ENCODE measurements around the gene PRR14L. TPM values are rescaled to one million over a fixed set of nuclear protein-coding genes. Genes with fewer than 3 reads are reported as not detected.
A peak's percentile ranks its signal among the peaks of the same experiment; 100 is the strongest.

Gene PRR14L
- total RNA-seq, 1 experiment from 2014 or later = 60.5 TPM

- H3K27me3 Mint-ChIP-seq (ENCODE audit: unreplicated experiment) = no peaks in the 10 kb centered on the region
- H3K4me1 Mint-ChIP-seq (ENCODE audit: low read depth, unreplicated experiment) = peaks cover 18% of the 10 kb centered on the region
- no TSS peak for BruUV-seq (replicated peaks)
- no peaks in the 10 kb centered on the region for H3K9me3 Mint-ChIP-seq (ENCODE audit: low read depth, unreplicated experiment)
- DNase-seq = no peak
- no peak overlapping the region for H3K4me3 Mint-ChIP-seq (ENCODE audit: low read depth, unreplicated experiment)
- intact Hi-C loops (cut with micrococcal nuclease; ENCODE audit: unreplicated experiment) = no loop called here
- no peak for TF ChIP-seq CTCF (IDR thresholded peaks at IDR 0.05; ENCODE audit: unreplicated experiment)
- CTCF ChIA-PET = no interaction called here
- peaks cover 37% of the 10 kb centered on the region for H3K36me3 Mint-ChIP-seq (ENCODE audit: insufficient read depth, unreplicated experiment)
- no peak overlapping the region for H3K27ac Mint-ChIP-seq (ENCODE audit: unreplicated experiment)
These were observed 7.3 kb upstream of the PRR14L start for GRCh38 chr22:31757265-31757664.

- intact Hi-C loops (cut with micrococcal nuclease; ENCODE audit: unreplicated experiment) = loop anchor here (5.0 kb wide), 2 partner anchors 93 to 192 kb away; partner anchors contain the start of gene PISD
- H3K4me1 Mint-ChIP-seq (ENCODE audit: low read depth, unreplicated experiment) = peaks cover 27% of the 10 kb centered on the region
- CTCF ChIA-PET = interaction anchor here (0.6 kb wide), 1 partner anchor 11 kb away, joined by 3 read pairs; no protein-coding TSS in a partner anchor
These were observed 4.9 kb upstream of the PRR14L start for GRCh38 chr22:31754813-31755212.

GRCh38 chr22:31753634-31754501 lies 3.9 kb upstream of the PRR14L start, which contains the start of gene DEPDC5:
TSS of gene DEPDC5 (plus strand) at chr22:31754019. CDS start at chr22:31754922, 903 bp downstream.
- H3K4me1 Mint-ChIP-seq (ENCODE audit: low read depth, unreplicated experiment) = peaks cover 29% of the 10 kb centered on the region
- peak; percentile 99 for DNase-seq
- H3K4me3 Mint-ChIP-seq (ENCODE audit: low read depth, unreplicated experiment) = peak within 1 kb of the TSS; percentile 84
- no TSS peak for BruUV-seq (replicated peaks)
- intact Hi-C loops (cut with micrococcal nuclease; ENCODE audit: unreplicated experiment) = loop anchor here (5.0 kb wide), 2 partner anchors 92 to 193 kb away; partner anchors contain the start of gene PISD
- no peak for TF ChIP-seq CTCF (IDR thresholded peaks at IDR 0.05; ENCODE audit: unreplicated experiment)
- H3K27me3 Mint-ChIP-seq (ENCODE audit: unreplicated experiment) = no peaks in the 10 kb centered on the region
- no peaks in the 10 kb centered on the region for H3K9me3 Mint-ChIP-seq (ENCODE audit: low read depth, unreplicated experiment)
- CTCF ChIA-PET = interaction anchor here (1.0 to 1.7 kb wide), 4 partner anchors 88 to 241 kb away, joined by 3 to 5 read pairs (median 3); no protein-coding TSS in a partner anchor
- peak within 1 kb of the TSS; percentile 92 for H3K27ac Mint-ChIP-seq (ENCODE audit: unreplicated experiment)
- H3K36me3 Mint-ChIP-seq (ENCODE audit: insufficient read depth, unreplicated experiment) = peaks cover 42% of the 10 kb centered on the region

More at GRCh38 chr22:31754813-31755212, 4.9 kb upstream of the PRR14L start:
- H3K27me3 Mint-ChIP-seq (ENCODE audit: unreplicated experiment) = no peaks in the 10 kb centered on the region
- no peaks in the 10 kb centered on the region for H3K9me3 Mint-ChIP-seq (ENCODE audit: low read depth, unreplicated experiment)
- DNase-seq = no peak
- peak overlapping the region; percentile 84 for H3K4me3 Mint-ChIP-seq (ENCODE audit: low read depth, unreplicated experiment)
- H3K27ac Mint-ChIP-seq (ENCODE audit: unreplicated experiment) = peak overlapping the region; percentile 92
- BruUV-seq (replicated peaks) = no TSS peak
- no peak for TF ChIP-seq CTCF (IDR thresholded peaks at IDR 0.05; ENCODE audit: unreplicated experiment)
- H3K36me3 Mint-ChIP-seq (ENCODE audit: insufficient read depth, unreplicated experiment) = peaks cover 37% of the 10 kb centered on the region

- Mint-ChIP-seq H3K4me1 (ENCODE audit: low read depth, unreplicated experiment) (peaks cover 36% of the 10 kb centered on the region), H3K9me3 (ENCODE audit: low read depth, unreplicated experiment) (no peaks in the 10 kb centered on the region), H3K27me3 (ENCODE audit: unreplicated experiment) (no peaks in the 10 kb centered on the region), H3K4me3 (ENCODE audit: low read depth, unreplicated experiment) (peak overlapping the region; percentile 84), H3K27ac (ENCODE audit: unreplicated experiment) (peak overlapping the region; percentile 92), H3K36me3 (ENCODE audit: insufficient read depth, unreplicated experiment) (peaks cover 44% of the 10 kb centered on the region)
- DNase-seq = peak; percentile 26
- CTCF ChIA-PET = interaction anchor here (1.1 to 1.7 kb wide), 3 partner anchors 194 to 242 kb away, joined by 3 to 5 read pairs (median 3); no protein-coding TSS in a partner anchor
- BruUV-seq (replicated peaks) = TSS peak; percentile 15
- no peak for TF ChIP-seq CTCF (IDR thresholded peaks at IDR 0.05; ENCODE audit: unreplicated experiment)
- intact Hi-C loops (cut with micrococcal nuclease; ENCODE audit: unreplicated experiment) = loop anchor here (5.0 kb wide), 2 partner anchors 91 to 194 kb away; partner anchors contain the start of gene PISD
These were observed 3.2 kb upstream of the PRR14L start for GRCh38 chr22:31753005-31753633.
